Esophagus squamous epithelium (tissue), 5 donors: ENCODE measurements around the gene FAM227A. TPM values are rescaled to one million over a fixed set of nuclear protein-coding genes. Genes with fewer than 3 reads are reported as not detected.

Experiments used
- DNase-seq: peaks from one replicate; lab custom pipeline; 2025; lab: John Stamatoyannopoulos, UW
- H3K27ac ChIP-seq, 4 donors: fragments of 200-600 bp; sonication (generic); one replicate each; pipeline ENCODE4 v1.5.1; 2016 to 2019; ENCODE audit warnings: mild to moderate bottlenecking in 1 of 4
- H3K27me3 ChIP-seq, 4 donors: fragments of 200-600 bp; sonication (generic); 1 replicate in 3 of 4; 2 replicates in 1 of 4; pipeline versions ENCODE4 v1.5.1 to v1.6.0; 2017 to 2021; ENCODE audit warnings: antibody characterized with exemption in 1 of 4
- H3K36me3 ChIP-seq, 3 donors: fragments of 200-600 bp; sonication (generic); one replicate each; pipeline ENCODE4 v1.5.1; 2016 to 2019
- H3K4me1 ChIP-seq, 3 donors: fragments of 200-600 bp; sonication (generic); one replicate each; pipeline ENCODE4 v1.5.1; 2017 to 2019
- H3K4me3 ChIP-seq, 4 donors: fragments of 200-600 bp; sonication (generic); 1 replicate in 3 of 4; 2 replicates in 1 of 4; pipeline ENCODE4 v1.5.1; 2016 to 2019; ENCODE audit warnings: mild to moderate bottlenecking in 2 of 4, moderate library complexity in 1 of 4
- H3K9me3 ChIP-seq, 3 donors: fragments of 200-600 bp; sonication (generic); one replicate each; pipeline ENCODE4 v1.5.1; 2016 to 2019
- CTCF ChIP-seq, 6 experiments: fragments of 450-650 bp in 4 of 6; fragments of 200-600 bp in 2 of 6; sonication (generic) in 2 of 6; IDR thresholded peaks; one replicate each; pipeline ENCODE4 v1.5.1; 2016 to 2019; ENCODE audit warnings: antibody characterized with exemption in 6 of 6, mild to moderate bottlenecking in 4 of 6, moderate library complexity in 4 of 6
- POLR2A ChIP-seq, 4 donors: fragments of 450-650 bp; IDR thresholded peaks; one replicate each; pipeline ENCODE4 v1.6.1; 2017; ENCODE audit warnings: antibody characterized with exemption in 4 of 4, mild to moderate bottlenecking in 4 of 4, moderate library complexity in 3 of 4
- whole genome bisulfite sequencing, 2 donors: methylation state at CpG; one replicate each; pipeline ENCODE4 v1.1.5; 2018; 5-methylcytosine and 5-hydroxymethylcytosine counted together
- intact Hi-C: fragments of 100-400 bp; cut with DNase I; formaldehyde crosslinking; loops from one replicate; pipeline ENCODE4 v1.15.0; 2022
- total RNA-seq, 4 donors: library from RNA; depleted of rRNA; stranded (reverse); fragments of >200 nt; gene quantifications; one replicate each; pipeline ENCODE4 v1.1.0, GENCODE V29; 2016
- donor health status: DM: yes; HTN: yes; CAD: no.

Gene FAM227A
- total RNA-seq, 4 donors from 2014 or later, result 0.04 to 1.0 (median 0.12) TPM

- Histone ChIP-seq H3K36me3 (no peaks in the 10 kb centered on the region), H3K27me3 (no peaks in the 10 kb centered on the region), H3K9me3 (no peaks in the 10 kb centered on the region), H3K4me3 (no peak overlapping the region), H3K27ac (no peak overlapping the region), H3K4me1 (no peaks in the 10 kb centered on the region)
- 58 to 68% methylated on average over 5 of the region's 5 CpGs for WGBS, 2 donors
- intact Hi-C loops, result no loop called here
- TF ChIP-seq CTCF (IDR thresholded peaks at IDR 0.05), result no peak
- TF ChIP-seq POLR2A (IDR thresholded peaks at IDR 0.05), result no peak
- no peak for DNase-seq
These were observed 77.7 kb downstream of the FAM227A start for GRCh38 chr22:38578505-38578904.

- H3K27me3 ChIP-seq, result no peaks in the 10 kb centered on the region
- 0 to 9% methylated on average over 3 of the region's 3 CpGs for WGBS, 2 donors
- H3K36me3 ChIP-seq, result no peaks in the 10 kb centered on the region
- H3K4me3 ChIP-seq, result no peak overlapping the region
- DNase-seq, result no peak
- H3K27ac ChIP-seq, result no peak overlapping the region
- peaks cover 0 to 22% (median 13%) of the 10 kb centered on the region in 3 donors for H3K4me1 ChIP-seq
- H3K9me3 ChIP-seq, result no peaks in the 10 kb centered on the region
- intact Hi-C loops, result no loop called here
- TF ChIP-seq POLR2A (IDR thresholded peaks at IDR 0.05) (no peak), CTCF (IDR thresholded peaks at IDR 0.05) (peak; percentile 10 to 56 (median 46))
These were observed 84.1 kb downstream of the FAM227A start for GRCh38 chr22:38572065-38572464.

GRCh38 chr22:38570779-38571364, 85.3 kb downstream of the FAM227A start:
- TF ChIP-seq POLR2A (IDR thresholded peaks at IDR 0.05) (no peak), CTCF (IDR thresholded peaks at IDR 0.05) (no peak)
- H3K27me3 ChIP-seq, result no peaks in the 10 kb centered on the region
- WGBS, 2 donors, result 1 to 3% methylated on average over 7 to 14 of the region's 14 CpGs
- H3K9me3 ChIP-seq, result no peaks in the 10 kb centered on the region
- intact Hi-C loops, result no loop called here
- no peaks in the 10 kb centered on the region for H3K36me3 ChIP-seq
- H3K27ac ChIP-seq, result peak overlapping the region; percentile 56 to 90 (median 85)
- DNase-seq, result no peak
- peak overlapping the region; percentile 40 to 83 (median 65) for H3K4me3 ChIP-seq
- H3K4me1 ChIP-seq, result peaks cover 0 to 22% (median 13%) of the 10 kb centered on the region in 3 donors

- Histone ChIP-seq H3K4me3 (peak within 1 kb of the TSS; percentile 40 to 83 (median 65)), H3K36me3 (no peaks in the 10 kb centered on the region), H3K27ac (peak within 1 kb of the TSS; percentile 56 to 90 (median 85)), H3K9me3 (no peaks in the 10 kb centered on the region), H3K27me3 (no peaks in the 10 kb centered on the region), H3K4me1 (peaks cover 0 to 22% (median 13%) of the 10 kb centered on the region in 3 donors)
- 0 to 1% methylated on average over 37 to 38 of the region's 64 CpGs for WGBS, 2 donors
- intact Hi-C loops, result loop anchor here (10.0 kb wide), 1 partner anchor 515 kb away; the partner anchor contains the start of gene PICK1
- peak; percentile 55 for DNase-seq
- TF ChIP-seq POLR2A (IDR thresholded peaks at IDR 0.05), result peak in 1 of 4 donors; percentile 49
- no peak for TF ChIP-seq CTCF (IDR thresholded peaks at IDR 0.05)
These were observed 86.0 kb downstream of the FAM227A start, which contains the start of gene DMC1 for GRCh38 chr22:38569972-38570778. TSS of gene DMC1 (minus strand) at chr22:38570183. CDS start at chr22:38568256, 1,927 bp downstream.
